ENCODE data around the gene INPP4A. TPM values are rescaled to one million over a fixed set of nuclear protein-coding genes. Genes with fewer than 3 reads are reported as not detected.

The INPP4A gene
- total and polyA plus RNA-seq, 2 of the 13 experiments (the other 11 are each of a cell fraction or from before 2014, with no cell fraction given) = 10.1 to 10.9 TPM

DNA sequence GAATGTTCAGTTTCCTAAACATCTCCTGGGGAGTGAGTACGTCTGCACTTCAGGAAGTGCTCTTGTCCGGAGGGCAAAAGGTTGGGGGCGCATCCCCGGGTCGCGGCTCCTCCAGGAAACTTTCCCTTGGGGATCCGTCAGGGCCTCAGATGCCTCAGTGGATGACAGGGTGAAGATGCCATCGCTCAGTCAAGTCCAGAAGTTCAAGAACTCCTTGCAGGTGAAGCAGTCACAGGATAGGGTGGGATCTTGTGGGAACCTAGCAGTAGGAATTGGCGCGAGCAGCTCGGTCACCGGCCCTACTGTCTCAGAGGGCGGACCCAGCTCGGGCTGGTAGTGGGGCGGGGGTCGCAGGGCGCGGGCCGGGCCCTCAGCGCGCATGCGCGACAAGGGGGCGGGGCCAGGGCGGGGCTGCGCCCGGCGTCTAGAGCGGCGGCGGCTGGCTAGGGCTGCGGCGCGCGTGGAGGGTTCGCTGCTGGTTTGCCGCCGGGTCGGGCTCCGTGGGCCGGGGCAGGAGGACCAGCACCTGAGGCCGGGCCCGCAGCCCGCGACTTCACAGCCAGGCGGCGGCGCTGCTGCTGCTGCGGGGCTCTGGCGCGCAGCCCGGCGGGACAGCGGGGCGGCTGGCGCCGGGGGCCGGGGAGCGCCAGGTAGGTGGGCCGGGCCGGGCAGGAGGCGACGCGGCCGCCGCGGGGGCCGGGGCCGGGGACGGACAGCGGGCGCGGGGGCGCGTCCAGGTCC lies at the start of gene INPP4A (continued):
- TF ChIP-seq KLF13 (CRISPR knock-in tag; IDR thresholded peaks at IDR 0.05) (no peak), SMAD1 (CRISPR knock-in tag; IDR thresholded peaks at IDR 0.05; ENCODE audit: borderline replicate concordance, low read depth) (0 out of 2 replicates have a peak, but pooled peaks have one; percentile 50), MED8 (CRISPR knock-in tag; IDR thresholded peaks at IDR 0.05; ENCODE audit: insufficient replicate concordance) (no peak), ZNF558 (CRISPR knock-in tag; IDR thresholded peaks at IDR 0.05; ENCODE audit: borderline replicate concordance) (no peak; the same call in 1 of the 2 replicates), IRF1 (CRISPR knock-in tag; IDR thresholded peaks at IDR 0.05; ENCODE audit: low read depth) (peak; percentile 41; the same call in 1 of the 2 replicates), ZNF329 (CRISPR knock-in tag; IDR thresholded peaks at IDR 0.05; ENCODE audit: low read depth) (no peak), HOXA3 (CRISPR knock-in tag; IDR thresholded peaks at IDR 0.05) (peak; percentile 40; the same call in 1 of the 2 replicates), BRCA1 (CRISPR knock-in tag; IDR thresholded peaks at IDR 0.05) (no peak), ZBTB1 (CRISPR knock-in tag; IDR thresholded peaks at IDR 0.05; ENCODE audit: borderline replicate concordance) (no peak), RXRB (CRISPR knock-in tag; IDR thresholded peaks at IDR 0.05; ENCODE audit: borderline replicate concordance) (peak; percentile 27; the same call in 1 of the 2 replicates), ZNF275 (CRISPR knock-in tag; IDR thresholded peaks at IDR 0.05; ENCODE audit: borderline replicate concordance) (0 out of 2 replicates have a peak, but pooled peaks have one; percentile 60)
- TF ChIP-seq, protein P1, sequence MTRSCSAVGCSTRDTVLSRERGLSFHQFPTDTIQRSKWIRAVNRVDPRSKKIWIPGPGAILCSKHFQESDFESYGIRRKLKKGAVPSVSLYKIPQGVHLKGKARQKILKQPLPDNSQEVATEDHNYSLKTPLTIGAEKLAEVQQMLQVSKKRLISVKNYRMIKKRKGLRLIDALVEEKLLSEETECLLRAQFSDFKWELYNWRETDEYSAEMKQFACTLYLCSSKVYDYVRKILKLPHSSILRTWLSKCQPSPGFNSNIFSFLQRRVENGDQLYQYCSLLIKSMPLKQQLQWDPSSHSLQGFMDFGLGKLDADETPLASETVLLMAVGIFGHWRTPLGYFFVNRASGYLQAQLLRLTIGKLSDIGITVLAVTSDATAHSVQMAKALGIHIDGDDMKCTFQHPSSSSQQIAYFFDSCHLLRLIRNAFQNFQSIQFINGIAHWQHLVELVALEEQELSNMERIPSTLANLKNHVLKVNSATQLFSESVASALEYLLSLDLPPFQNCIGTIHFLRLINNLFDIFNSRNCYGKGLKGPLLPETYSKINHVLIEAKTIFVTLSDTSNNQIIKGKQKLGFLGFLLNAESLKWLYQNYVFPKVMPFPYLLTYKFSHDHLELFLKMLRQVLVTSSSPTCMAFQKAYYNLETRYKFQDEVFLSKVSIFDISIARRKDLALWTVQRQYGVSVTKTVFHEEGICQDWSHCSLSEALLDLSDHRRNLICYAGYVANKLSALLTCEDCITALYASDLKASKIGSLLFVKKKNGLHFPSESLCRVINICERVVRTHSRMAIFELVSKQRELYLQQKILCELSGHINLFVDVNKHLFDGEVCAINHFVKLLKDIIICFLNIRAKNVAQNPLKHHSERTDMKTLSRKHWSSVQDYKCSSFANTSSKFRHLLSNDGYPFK (CRISPR knock-in tag; IDR thresholded peaks at IDR 0.05; ENCODE audit: borderline replicate concordance) = 0 out of 2 replicates have a peak, but pooled peaks have one; percentile 24
- TF ChIP-seq, protein P2, sequence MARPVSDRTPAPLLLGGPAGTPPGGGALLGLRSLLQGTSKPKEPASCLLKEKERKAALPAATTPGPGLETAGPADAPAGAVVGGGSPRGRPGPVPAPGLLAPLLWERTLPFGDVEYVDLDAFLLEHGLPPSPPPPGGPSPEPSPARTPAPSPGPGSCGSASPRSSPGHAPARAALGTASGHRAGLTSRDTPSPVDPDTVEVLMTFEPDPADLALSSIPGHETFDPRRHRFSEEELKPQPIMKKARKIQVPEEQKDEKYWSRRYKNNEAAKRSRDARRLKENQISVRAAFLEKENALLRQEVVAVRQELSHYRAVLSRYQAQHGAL (CRISPR knock-in tag; IDR thresholded peaks at IDR 0.05; ENCODE audit: not compliant biosample characterization) = no peak
- TF ChIP-seq, protein P3, sequence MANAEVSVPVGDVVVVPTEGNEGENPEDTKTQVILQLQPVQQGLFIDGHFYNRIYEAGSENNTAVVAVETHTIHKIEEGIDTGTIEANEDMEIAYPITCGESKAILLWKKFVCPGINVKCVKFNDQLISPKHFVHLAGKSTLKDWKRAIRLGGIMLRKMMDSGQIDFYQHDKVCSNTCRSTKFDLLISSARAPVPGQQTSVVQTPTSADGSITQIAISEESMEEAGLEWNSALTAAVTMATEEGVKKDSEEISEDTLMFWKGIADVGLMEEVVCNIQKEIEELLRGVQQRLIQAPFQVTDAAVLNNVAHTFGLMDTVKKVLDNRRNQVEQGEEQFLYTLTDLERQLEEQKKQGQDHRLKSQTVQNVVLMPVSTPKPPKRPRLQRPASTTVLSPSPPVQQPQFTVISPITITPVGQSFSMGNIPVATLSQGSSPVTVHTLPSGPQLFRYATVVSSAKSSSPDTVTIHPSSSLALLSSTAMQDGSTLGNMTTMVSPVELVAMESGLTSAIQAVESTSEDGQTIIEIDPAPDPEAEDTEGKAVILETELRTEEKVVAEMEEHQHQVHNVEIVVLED (CRISPR knock-in tag; IDR thresholded peaks at IDR 0.05; ENCODE audit: borderline replicate concordance) = no peak
- TF ChIP-seq, protein P4, sequence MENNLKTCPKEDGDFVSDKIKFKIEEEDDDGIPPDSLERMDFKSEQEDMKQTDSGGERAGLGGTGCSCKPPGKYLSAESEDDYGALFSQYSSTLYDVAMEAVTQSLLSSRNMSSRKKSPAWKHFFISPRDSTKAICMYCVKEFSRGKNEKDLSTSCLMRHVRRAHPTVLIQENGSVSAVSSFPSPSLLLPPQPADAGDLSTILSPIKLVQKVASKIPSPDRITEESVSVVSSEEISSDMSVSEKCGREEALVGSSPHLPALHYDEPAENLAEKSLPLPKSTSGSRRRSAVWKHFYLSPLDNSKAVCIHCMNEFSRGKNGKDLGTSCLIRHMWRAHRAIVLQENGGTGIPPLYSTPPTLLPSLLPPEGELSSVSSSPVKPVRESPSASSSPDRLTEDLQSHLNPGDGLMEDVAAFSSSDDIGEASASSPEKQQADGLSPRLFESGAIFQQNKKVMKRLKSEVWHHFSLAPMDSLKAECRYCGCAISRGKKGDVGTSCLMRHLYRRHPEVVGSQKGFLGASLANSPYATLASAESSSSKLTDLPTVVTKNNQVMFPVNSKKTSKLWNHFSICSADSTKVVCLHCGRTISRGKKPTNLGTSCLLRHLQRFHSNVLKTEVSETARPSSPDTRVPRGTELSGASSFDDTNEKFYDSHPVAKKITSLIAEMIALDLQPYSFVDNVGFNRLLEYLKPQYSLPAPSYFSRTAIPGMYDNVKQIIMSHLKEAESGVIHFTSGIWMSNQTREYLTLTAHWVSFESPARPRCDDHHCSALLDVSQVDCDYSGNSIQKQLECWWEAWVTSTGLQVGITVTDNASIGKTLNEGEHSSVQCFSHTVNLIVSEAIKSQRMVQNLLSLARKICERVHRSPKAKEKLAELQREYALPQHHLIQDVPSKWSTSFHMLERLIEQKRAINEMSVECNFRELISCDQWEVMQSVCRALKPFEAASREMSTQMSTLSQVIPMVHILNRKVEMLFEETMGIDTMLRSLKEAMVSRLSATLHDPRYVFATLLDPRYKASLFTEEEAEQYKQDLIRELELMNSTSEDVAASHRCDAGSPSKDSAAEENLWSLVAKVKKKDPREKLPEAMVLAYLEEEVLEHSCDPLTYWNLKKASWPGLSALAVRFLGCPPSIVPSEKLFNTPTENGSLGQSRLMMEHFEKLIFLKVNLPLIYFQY (CRISPR knock-in tag; IDR thresholded peaks at IDR 0.05; ENCODE audit: borderline replicate concordance) = peak; percentile 94
